SK-N-SH treated with all-trans-retinoic acid at 6 μM for 48 hours (cell line): ENCODE data around the gene HACD2.

Source experiments
- CSDC2 ChIP-seq: fragments of 250-450 bp; sonication (Bioruptor Pico); IDR thresholded peaks from 2 replicates; pipeline ENCODE4 v1.5.0; 2020; ENCODE audit warnings: mild to moderate bottlenecking, moderate library complexity
- PATZ1 ChIP-seq: fragments of 250-450 bp; sonication (Bioruptor Pico); IDR thresholded peaks from 2 replicates; pipeline ENCODE4 v1.8.0; 2020; ENCODE audit warnings: mild to moderate bottlenecking, moderate library complexity, borderline replicate concordance
- RARB ChIP-seq: fragments of 250-450 bp; sonication (Bioruptor Pico); IDR thresholded peaks from 2 replicates; pipeline ENCODE4 v1.8.0; 2021; ENCODE audit warnings: mild to moderate bottlenecking, moderate library complexity
- TCF4 ChIP-seq: fragments of 250-450 bp; sonication (Bioruptor Pico); IDR thresholded peaks from 2 replicates; pipeline ENCODE4 v1.8.0; 2021; ENCODE audit warnings: mild to moderate bottlenecking, moderate library complexity, borderline replicate concordance
- TSHZ2 ChIP-seq: fragments of 250-450 bp; sonication (Bioruptor Pico); IDR thresholded peaks from 2 replicates; pipeline ENCODE4 v1.5.0; 2020; ENCODE audit warnings: mild to moderate bottlenecking, moderate library complexity
- ZFP3 ChIP-seq: fragments of 250-450 bp; sonication (Bioruptor Pico); IDR thresholded peaks from 2 replicates; pipeline ENCODE4 v1.5.0; 2020; ENCODE audit warnings: mild to moderate bottlenecking, moderate library complexity

- TF ChIP-seq CSDC2 (CRISPR knock-in tag), result no peak
- TF ChIP-seq PATZ1 (CRISPR knock-in tag), result no peak
- no peak for TF ChIP-seq RARB (CRISPR knock-in tag)
- TF ChIP-seq TSHZ2 (CRISPR knock-in tag), result no peak
- no peak for TF ChIP-seq ZFP3 (CRISPR knock-in tag)
- TF ChIP-seq TCF4 (CRISPR knock-in tag), result no peak
Measured at GRCh38 chr3:123480428-123480827, 104.4 kb downstream of the HACD2 start.
